ENCODE data around the gene EPHA2. TPM values are rescaled to one million over a fixed set of nuclear protein-coding genes. Genes with fewer than 3 reads are reported as not detected.

EPHA2 gene
- total RNA-seq, 1 donor from 2014 or later: not detected

GRCh38 chr1:16158025-16158424 is 2.2 kb upstream of the EPHA2 start:
- H3K27me3 Mint-ChIP-seq (ENCODE audit: low read depth): peaks cover 47% of the 10 kb centered on the region
- no peak overlapping the region for H3K4me3 Mint-ChIP-seq (ENCODE audit: low read depth)
- peak; percentile 17 for DNase-seq (ENCODE audit: low spot score)
- H3K9me3 Mint-ChIP-seq: no peaks in the 10 kb centered on the region
- peaks cover 26% of the 10 kb centered on the region for H3K4me1 Mint-ChIP-seq (ENCODE audit: low read depth)
- H3K27ac Mint-ChIP-seq: no peak overlapping the region
- H3K36me3 Mint-ChIP-seq (ENCODE audit: low read depth): no peaks in the 10 kb centered on the region
- intact Hi-C loops (cut with micrococcal nuclease): no loop called here

- no peak overlapping the region for H3K27ac Mint-ChIP-seq
- peaks cover 50% of the 10 kb centered on the region for H3K27me3 Mint-ChIP-seq (ENCODE audit: low read depth)
- no peak for DNase-seq (ENCODE audit: low spot score)
- no peaks in the 10 kb centered on the region for H3K9me3 Mint-ChIP-seq
- H3K4me1 Mint-ChIP-seq (ENCODE audit: low read depth): peaks cover 19% of the 10 kb centered on the region
- no peak overlapping the region for H3K4me3 Mint-ChIP-seq (ENCODE audit: low read depth)
- no peaks in the 10 kb centered on the region for H3K36me3 Mint-ChIP-seq (ENCODE audit: low read depth)
- intact Hi-C loops (cut with micrococcal nuclease): no loop called here
These were observed 1.1 kb upstream of the EPHA2 start for GRCh38 chr1:16156848-16157495.

GRCh38 chr1:16153999-16154673 is 1.7 kb downstream of the EPHA2 start:
- Mint-ChIP-seq H3K9me3 (no peaks in the 10 kb centered on the region), H3K36me3 (ENCODE audit: low read depth) (no peaks in the 10 kb centered on the region), H3K4me3 (ENCODE audit: low read depth) (no peak overlapping the region), H3K27ac (no peak overlapping the region), H3K4me1 (ENCODE audit: low read depth) (peaks cover 14% of the 10 kb centered on the region), H3K27me3 (ENCODE audit: low read depth) (peaks cover 38% of the 10 kb centered on the region)
- intact Hi-C loops (cut with micrococcal nuclease): no loop called here
- no peak for DNase-seq (ENCODE audit: low spot score)

GRCh38 chr1:16153096-16153998 is 2.5 kb downstream of the EPHA2 start:
- Mint-ChIP-seq H3K9me3 (no peaks in the 10 kb centered on the region), H3K27ac (no peak overlapping the region), H3K27me3 (ENCODE audit: low read depth) (peaks cover 41% of the 10 kb centered on the region), H3K4me1 (ENCODE audit: low read depth) (peaks cover 14% of the 10 kb centered on the region), H3K4me3 (ENCODE audit: low read depth) (no peak overlapping the region), H3K36me3 (ENCODE audit: low read depth) (no peaks in the 10 kb centered on the region)
- DNase-seq (ENCODE audit: low spot score): no peak
- intact Hi-C loops (cut with micrococcal nuclease): no loop called here

- DNase-seq (ENCODE audit: low spot score): no peak
These were observed 3.3 kb downstream of the EPHA2 start for GRCh38 chr1:16152481-16153087.

GRCh38 chr1:16151995-16152384 is 3.9 kb downstream of the EPHA2 start:
- H3K4me1 Mint-ChIP-seq (ENCODE audit: low read depth): peaks cover 3% of the 10 kb centered on the region
- intact Hi-C loops (cut with micrococcal nuclease): no loop called here
- no peak for DNase-seq (ENCODE audit: low spot score)
- no peaks in the 10 kb centered on the region for H3K36me3 Mint-ChIP-seq (ENCODE audit: low read depth)
- no peaks in the 10 kb centered on the region for H3K9me3 Mint-ChIP-seq
- H3K4me3 Mint-ChIP-seq (ENCODE audit: low read depth): no peak overlapping the region
- no peak overlapping the region for H3K27ac Mint-ChIP-seq
- H3K27me3 Mint-ChIP-seq (ENCODE audit: low read depth): peaks cover 33% of the 10 kb centered on the region

More at GRCh38 chr1:16152481-16153087, 3.3 kb downstream of the EPHA2 start:
- intact Hi-C loops (cut with micrococcal nuclease): no loop called here
- peaks cover 38% of the 10 kb centered on the region for H3K27me3 Mint-ChIP-seq (ENCODE audit: low read depth)
- peaks cover 7% of the 10 kb centered on the region for H3K4me1 Mint-ChIP-seq (ENCODE audit: low read depth)
- no peak overlapping the region for H3K4me3 Mint-ChIP-seq (ENCODE audit: low read depth)
- no peak overlapping the region for H3K27ac Mint-ChIP-seq
- no peaks in the 10 kb centered on the region for H3K36me3 Mint-ChIP-seq (ENCODE audit: low read depth)
- no peaks in the 10 kb centered on the region for H3K9me3 Mint-ChIP-seq

GRCh38 chr1:16151196-16151994 is 4.5 kb downstream of the EPHA2 start:
- DNase-seq (ENCODE audit: low spot score): no peak
- peaks cover 30% of the 10 kb centered on the region for H3K27me3 Mint-ChIP-seq (ENCODE audit: low read depth)
- H3K27ac Mint-ChIP-seq: no peak overlapping the region
- intact Hi-C loops (cut with micrococcal nuclease): no loop called here
- peaks cover 3% of the 10 kb centered on the region for H3K4me1 Mint-ChIP-seq (ENCODE audit: low read depth)
- no peaks in the 10 kb centered on the region for H3K36me3 Mint-ChIP-seq (ENCODE audit: low read depth)
- H3K4me3 Mint-ChIP-seq (ENCODE audit: low read depth): no peak overlapping the region
- no peaks in the 10 kb centered on the region for H3K9me3 Mint-ChIP-seq

- no peak overlapping the region for H3K27ac Mint-ChIP-seq
- no peaks in the 10 kb centered on the region for H3K36me3 Mint-ChIP-seq (ENCODE audit: low read depth)
- H3K4me3 Mint-ChIP-seq (ENCODE audit: low read depth): no peak overlapping the region
- H3K4me1 Mint-ChIP-seq (ENCODE audit: low read depth): peaks cover 3% of the 10 kb centered on the region
- peaks cover 25% of the 10 kb centered on the region for H3K27me3 Mint-ChIP-seq (ENCODE audit: low read depth)
- DNase-seq (ENCODE audit: low spot score): no peak
- intact Hi-C loops (cut with micrococcal nuclease): no loop called here
- H3K9me3 Mint-ChIP-seq: no peaks in the 10 kb centered on the region
These were observed 5.4 kb downstream of the EPHA2 start for GRCh38 chr1:16150508-16150907.

GRCh38 chr1:16149702-16150488 is 6.0 kb downstream of the EPHA2 start:
- peaks cover 3% of the 10 kb centered on the region for H3K4me1 Mint-ChIP-seq (ENCODE audit: low read depth)
- H3K4me3 Mint-ChIP-seq (ENCODE audit: low read depth): no peak overlapping the region
- no peak for DNase-seq (ENCODE audit: low spot score)
- intact Hi-C loops (cut with micrococcal nuclease): no loop called here
- no peak overlapping the region for H3K27ac Mint-ChIP-seq
- H3K9me3 Mint-ChIP-seq: no peaks in the 10 kb centered on the region
- H3K36me3 Mint-ChIP-seq (ENCODE audit: low read depth): no peaks in the 10 kb centered on the region
- H3K27me3 Mint-ChIP-seq (ENCODE audit: low read depth): peaks cover 25% of the 10 kb centered on the region

- Mint-ChIP-seq H3K36me3 (ENCODE audit: low read depth) (no peaks in the 10 kb centered on the region), H3K4me1 (ENCODE audit: low read depth) (peaks cover 3% of the 10 kb centered on the region), H3K27ac (no peak overlapping the region), H3K27me3 (ENCODE audit: low read depth) (peaks cover 20% of the 10 kb centered on the region), H3K4me3 (ENCODE audit: low read depth) (no peak overlapping the region), H3K9me3 (no peaks in the 10 kb centered on the region)
- no peak for DNase-seq (ENCODE audit: low spot score)
- intact Hi-C loops (cut with micrococcal nuclease): no loop called here
These were observed 6.7 kb downstream of the EPHA2 start for GRCh38 chr1:16149146-16149545.

- Mint-ChIP-seq H3K4me1 (ENCODE audit: low read depth) (peaks cover 3% of the 10 kb centered on the region), H3K36me3 (ENCODE audit: low read depth) (no peaks in the 10 kb centered on the region), H3K27me3 (ENCODE audit: low read depth) (peaks cover 16% of the 10 kb centered on the region), H3K4me3 (ENCODE audit: low read depth) (no peak overlapping the region), H3K9me3 (no peaks in the 10 kb centered on the region), H3K27ac (no peak overlapping the region)
- no peak for DNase-seq (ENCODE audit: low spot score)
- intact Hi-C loops (cut with micrococcal nuclease): no loop called here
These were observed 7.4 kb downstream of the EPHA2 start for GRCh38 chr1:16148329-16149092.
